IMR-90 (cell line): Measurements from ENCODE around the gene TCTA.

Source experiments
- BHLHE40 ChIP-seq: fragments of 150-350 bp; IDR thresholded peaks from 2 replicates; pipeline ENCODE4 v1.6.1; 2016; ENCODE audit warnings: mild to moderate bottlenecking, low read depth, low read length
- CEBPB ChIP-seq: IDR thresholded peaks from 2 replicates; pipeline ENCODE4 v1.6.1; 2012; ENCODE audit warnings: low read depth, low read length, improper control_type of control experiment
- CTCF ChIP-seq: conservative IDR thresholded peaks from 2 replicates; pipeline ENCODE4 v1.5.1; 2012; ENCODE audit warnings: mild to moderate bottlenecking, low read depth, low read length, improper control_type of control experiment
- ELK1 ChIP-seq: fragments of 150-350 bp; IDR thresholded peaks from 2 replicates; pipeline ENCODE4 v1.6.1; 2016; ENCODE audit warnings: low read depth, mild to moderate bottlenecking, low read length, moderate library complexity, borderline replicate concordance
- FOS ChIP-seq: fragments of 150-350 bp; IDR thresholded peaks from 2 replicates; pipeline ENCODE4 v1.6.1; 2016; ENCODE audit warnings: low read depth, low read length
- MAFK ChIP-seq: IDR thresholded peaks from 2 replicates; pipeline ENCODE4 v1.6.1; 2012; ENCODE audit warnings: low read depth, low read length, improper control_type of control experiment
- MAZ ChIP-seq: IDR thresholded peaks from 2 replicates; pipeline ENCODE4 v1.6.1; 2012; ENCODE audit warnings: low read depth, mild to moderate bottlenecking, low read length, improper control_type of control experiment, moderate library complexity, borderline replicate concordance
- MXI1 ChIP-seq: IDR thresholded peaks from 2 replicates; pipeline ENCODE4 v1.6.1; 2012; ENCODE audit warnings: low read depth, mild to moderate bottlenecking, low read length, moderate library complexity, borderline replicate concordance
- POLR2A ChIP-seq: IDR thresholded peaks from 2 replicates; pipeline ENCODE4 v1.6.1; 2012; ENCODE audit warnings: mild to moderate bottlenecking, low read depth, low read length
- RAD21 ChIP-seq: IDR thresholded peaks from 2 replicates; pipeline ENCODE4 v1.6.1; 2012; ENCODE audit warnings: low read length, improper control_type of control experiment
- SMC3 ChIP-seq: fragments of 150-350 bp; IDR thresholded peaks from 2 replicates; pipeline ENCODE4 v1.6.1; 2016; ENCODE audit warnings: low read depth, mild to moderate bottlenecking, antibody characterized with exemption, low read length, moderate library complexity
- USF2 ChIP-seq: fragments of 150-350 bp; IDR thresholded peaks from 2 replicates; pipeline ENCODE4 v1.6.1; 2017; ENCODE audit warnings: mild to moderate bottlenecking, antibody characterized with exemption, low read length, low read depth

GRCh38 chr3:49378249-49378895 is 33.9 kb upstream of the TCTA start:
- TF ChIP-seq POLR2A (no peak), MAFK (no peak), CTCF (no peak), CEBPB (peak; percentile 26; the same call in 1 of the 2 replicates), BHLHE40 (no peak), ELK1 (no peak), FOS (no peak), MAZ (no peak), USF2 (no peak), RAD21 (no peak), MXI1 (no peak), SMC3 (no peak)
